Osteocyte (in vitro differentiated cells): ENCODE measurements around the gene COL4A4. TPM values are rescaled to one million over a fixed set of nuclear protein-coding genes. Genes with fewer than 3 reads are reported as not detected.

ENCODE experiments used
- DNase-seq: peaks from one replicate; pipeline ENCODE4 v3.0.0; 2021; ENCODE audit warnings: mixed read lengths; ENCODE audit not compliant: unreplicated experiment; ENCODE audit errors: extremely low spot score
- H3K27ac Mint-ChIP-seq: one replicate; pipeline ENCODE4 v1.8.0; 2021; ENCODE audit warnings: mild to moderate bottlenecking, mixed read lengths; ENCODE audit not compliant: unreplicated experiment
- H3K27me3 Mint-ChIP-seq: one replicate; pipeline ENCODE4 v1.8.0; 2021; ENCODE audit warnings: mixed read lengths; ENCODE audit not compliant: unreplicated experiment
- H3K36me3 Mint-ChIP-seq: one replicate; pipeline ENCODE4 v1.8.0; 2021; ENCODE audit warnings: mixed read lengths; ENCODE audit not compliant: unreplicated experiment
- H3K4me1 Mint-ChIP-seq: one replicate; pipeline ENCODE4 v1.8.0; 2021; ENCODE audit warnings: mixed read lengths; ENCODE audit not compliant: unreplicated experiment
- H3K4me3 Mint-ChIP-seq: one replicate; pipeline ENCODE4 v1.8.0; 2021; ENCODE audit warnings: mild to moderate bottlenecking, moderate library complexity, mixed read lengths; ENCODE audit not compliant: unreplicated experiment
- H3K9me3 Mint-ChIP-seq: one replicate; pipeline ENCODE4 v1.8.0; 2021; ENCODE audit warnings: mixed read lengths; ENCODE audit not compliant: unreplicated experiment
- CTCF ChIP-seq: fragments of 200-600 bp; sonication (generic); IDR thresholded peaks from 2 replicates; pipeline ENCODE4 v1.5.0; 2021; ENCODE audit warnings: antibody characterized with exemption, mild to moderate bottlenecking, moderate library complexity
- total RNA-seq: library from RNA; stranded (reverse); gene quantifications from 2 replicates; pipeline ENCODE4 v1.2.1, GENCODE V29; 2021

The COL4A4 gene
- total RNA-seq, 1 donor from 2014 or later, result 2.0 TPM

- TF ChIP-seq CTCF, result no peak
- H3K27me3 Mint-ChIP-seq, result no peaks in the 10 kb centered on the region
- peaks cover 3% of the 10 kb centered on the region for H3K9me3 Mint-ChIP-seq
- H3K4me3 Mint-ChIP-seq, result no peak overlapping the region
- H3K27ac Mint-ChIP-seq, result no peak overlapping the region
- H3K36me3 Mint-ChIP-seq, result no peaks in the 10 kb centered on the region
- no peak for DNase-seq
- H3K4me1 Mint-ChIP-seq, result no peaks in the 10 kb centered on the region
These were observed 150.1 kb downstream of the COL4A4 start for GRCh38 chr2:227013881-227014280.

DNA sequence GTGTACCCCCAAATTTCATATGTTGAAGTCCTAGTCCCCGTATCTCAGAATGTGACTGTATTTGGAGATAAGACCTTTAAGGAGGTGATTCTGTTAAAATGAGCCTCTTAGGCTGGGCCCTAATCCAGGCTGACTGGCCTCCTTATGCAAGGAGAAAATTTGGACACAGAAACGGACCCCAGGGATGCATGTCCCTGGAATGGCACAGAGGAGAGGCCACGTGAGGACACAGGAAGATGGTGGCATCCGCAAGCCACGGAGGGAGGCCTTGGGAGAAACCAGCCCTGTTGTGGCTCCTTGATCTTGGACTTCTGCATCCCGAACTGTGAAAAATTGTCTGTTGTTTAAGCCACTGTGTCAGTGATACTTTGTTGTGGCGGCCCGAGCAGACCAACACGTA lies 150.7 kb downstream of the COL4A4 start:
- Mint-ChIP-seq H3K9me3 (peaks cover 3% of the 10 kb centered on the region), H3K36me3 (no peaks in the 10 kb centered on the region), H3K27ac (no peak overlapping the region), H3K4me1 (no peaks in the 10 kb centered on the region), H3K4me3 (no peak overlapping the region), H3K27me3 (no peaks in the 10 kb centered on the region)
- no peak for TF ChIP-seq CTCF
- no peak for DNase-seq

- Mint-ChIP-seq H3K36me3 (no peaks in the 10 kb centered on the region), H3K9me3 (peaks cover 3% of the 10 kb centered on the region), H3K4me3 (no peak overlapping the region), H3K4me1 (no peaks in the 10 kb centered on the region), H3K27me3 (no peaks in the 10 kb centered on the region), H3K27ac (no peak overlapping the region)
- DNase-seq, result no peak
- TF ChIP-seq CTCF, result no peak
These were observed 153.6 kb downstream of the COL4A4 start for GRCh38 chr2:227010433-227010832.

- Mint-ChIP-seq H3K9me3 (peaks cover 3% of the 10 kb centered on the region), H3K4me3 (no peak overlapping the region), H3K27ac (no peak overlapping the region), H3K36me3 (no peaks in the 10 kb centered on the region), H3K4me1 (no peaks in the 10 kb centered on the region), H3K27me3 (no peaks in the 10 kb centered on the region)
- TF ChIP-seq CTCF, result no peak
- no peak for DNase-seq
These were observed 156.1 kb downstream of the COL4A4 start for GRCh38 chr2:227007940-227008339.

DNA sequence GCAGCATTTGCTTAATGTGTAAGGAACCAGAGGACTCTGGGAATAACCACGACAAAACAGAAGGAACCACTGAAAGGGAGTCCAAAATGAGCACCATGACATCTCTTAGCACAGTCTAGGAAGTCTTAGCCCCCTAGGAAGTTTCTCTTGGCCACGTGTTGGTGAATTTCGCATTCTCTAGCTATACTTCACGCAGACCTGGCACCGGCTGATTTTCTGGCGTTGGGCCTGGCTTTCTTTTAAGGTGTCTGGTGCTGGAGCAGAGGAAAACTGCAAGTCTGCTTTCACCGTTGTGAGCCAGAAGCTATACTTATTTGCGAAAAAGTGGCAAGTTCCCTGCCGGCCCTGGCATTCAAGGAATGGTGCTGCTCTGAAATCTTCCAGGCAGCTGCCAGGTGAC lies 156.9 kb downstream of the COL4A4 start:
- DNase-seq, result no peak
- Mint-ChIP-seq H3K36me3 (no peaks in the 10 kb centered on the region), H3K27me3 (no peaks in the 10 kb centered on the region), H3K4me3 (no peak overlapping the region), H3K4me1 (no peaks in the 10 kb centered on the region), H3K27ac (no peak overlapping the region), H3K9me3 (peaks cover 3% of the 10 kb centered on the region)
- TF ChIP-seq CTCF, result no peak
